HG03025 (cell line): Measurements from ENCODE around the gene ZNF414.
"Not testable (repeated sequence)": the region's sequence is repeated elsewhere in the genome, so short reads cannot be mapped to it uniquely, and the experiment has no call there.

Experiments
- ATAC-seq: cut with Tn5 transposase; IDR thresholded peaks from one replicate; pipeline ENCODE4 v1.9.1; 2021; ENCODE audit warnings: mild to moderate bottlenecking, moderate library complexity; ENCODE audit not compliant: unreplicated experiment, low FRiP score

Gene ZNF414

GRCh38 chr19:8513687-8514504, at the start of gene ZNF414:
Gene ZNF414 (minus strand): TSS chr19:8514167. CDS start chr19:8514046, 121 bp downstream.
- peak; percentile 73 for ATAC-seq

GRCh38 chr19:8561075-8561764, 47.3 kb upstream of the ZNF414 start:
- no peak for ATAC-seq

- no peak for ATAC-seq
These were observed 44.4 kb upstream of the ZNF414 start for GRCh38 chr19:8558325-8558724.

- no peak for ATAC-seq
These were observed 43.8 kb upstream of the ZNF414 start for GRCh38 chr19:8557642-8558238.

GRCh38 chr19:8553729-8554128, 39.8 kb upstream of the ZNF414 start:
- ATAC-seq, result not testable (repeated sequence)

- ATAC-seq, result no peak
These were observed 38.8 kb upstream of the ZNF414 start for GRCh38 chr19:8552810-8553209.

- ATAC-seq, result no peak
These were observed 36.1 kb upstream of the ZNF414 start for GRCh38 chr19:8550070-8550469.

GRCh38 chr19:8545743-8546142, 31.8 kb upstream of the ZNF414 start:
- ATAC-seq, result no peak

GRCh38 chr19:8544168-8544567, 30.2 kb upstream of the ZNF414 start:
- no peak for ATAC-seq

GRCh38 chr19:8539621-8540149, 25.7 kb upstream of the ZNF414 start:
- no peak for ATAC-seq

GRCh38 chr19:8537099-8537498, 23.1 kb upstream of the ZNF414 start:
- no peak for ATAC-seq

- no peak for ATAC-seq
These were observed 22.3 kb upstream of the ZNF414 start for GRCh38 chr19:8536282-8536681.

- ATAC-seq, result no peak
These were observed 18.3 kb upstream of the ZNF414 start for GRCh38 chr19:8532225-8532624.

GRCh38 chr19:8531470-8531869, 17.5 kb upstream of the ZNF414 start:
- no peak for ATAC-seq

- ATAC-seq, result no peak
These were observed 16.2 kb upstream of the ZNF414 start for GRCh38 chr19:8530061-8530679.

- no peak for ATAC-seq
These were observed 15.5 kb upstream of the ZNF414 start for GRCh38 chr19:8529369-8530006.

GRCh38 chr19:8528500-8528899, 14.5 kb upstream of the ZNF414 start:
- no peak for ATAC-seq

GRCh38 chr19:8526345-8527091, 12.6 kb upstream of the ZNF414 start:
- no peak for ATAC-seq

GRCh38 chr19:8525401-8525684, 11.4 kb upstream of the ZNF414 start:
- no peak for ATAC-seq

- no peak for ATAC-seq
These were observed 5.4 kb upstream of the ZNF414 start for GRCh38 chr19:8519388-8519787.
